Amniotic stem cell (primary cell): ENCODE results near the gene LMCD1.

Experiments
- DNase-seq: peaks from one replicate; lab custom pipeline; 2025; lab: John Stamatoyannopoulos, UW

The LMCD1 gene

DNA sequence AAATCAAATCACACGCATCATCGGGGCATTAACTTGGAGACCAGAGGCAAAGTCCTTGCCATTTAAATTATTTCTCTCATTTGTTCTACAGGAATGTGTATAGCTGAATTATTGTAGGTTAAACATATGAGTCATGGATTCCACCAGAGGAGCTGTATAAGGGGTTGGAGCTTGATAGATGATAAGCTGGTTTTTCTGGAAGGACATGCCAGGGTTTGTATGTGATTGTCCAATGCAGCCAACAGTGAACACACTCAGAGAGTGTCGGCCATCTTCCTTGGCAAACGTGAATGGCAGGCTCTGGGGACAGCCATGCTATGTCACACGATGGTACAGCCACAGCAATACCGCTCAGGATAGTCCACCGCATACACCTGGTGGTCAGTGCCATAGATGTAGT is 117.9 kb downstream of the LMCD1 start:
- peak; percentile 18 for DNase-seq

GRCh38 chr3:8621141-8621540 is 119.5 kb downstream of the LMCD1 start:
- DNase-seq: no peak

DNA sequence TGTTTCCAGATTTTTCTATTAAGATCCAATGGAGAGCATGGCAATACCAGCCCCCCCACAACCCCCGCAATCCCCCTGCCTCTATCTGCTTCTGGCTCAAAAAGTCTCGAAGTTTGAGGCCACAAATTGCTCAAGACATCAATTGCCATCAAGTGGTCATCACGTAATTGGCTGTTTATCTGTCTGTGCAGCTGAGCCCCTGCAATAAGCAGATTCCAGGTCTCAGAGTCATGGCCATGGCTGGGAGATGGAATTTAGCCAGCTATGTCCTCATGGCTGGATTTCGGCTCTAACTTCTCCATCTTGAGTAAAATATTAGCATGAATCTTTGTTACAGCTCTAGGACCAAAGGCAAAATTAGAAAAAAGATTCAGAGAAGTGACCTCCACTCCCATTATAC is 120.2 kb downstream of the LMCD1 start:
- DNase-seq: peak; percentile 51

DNA sequence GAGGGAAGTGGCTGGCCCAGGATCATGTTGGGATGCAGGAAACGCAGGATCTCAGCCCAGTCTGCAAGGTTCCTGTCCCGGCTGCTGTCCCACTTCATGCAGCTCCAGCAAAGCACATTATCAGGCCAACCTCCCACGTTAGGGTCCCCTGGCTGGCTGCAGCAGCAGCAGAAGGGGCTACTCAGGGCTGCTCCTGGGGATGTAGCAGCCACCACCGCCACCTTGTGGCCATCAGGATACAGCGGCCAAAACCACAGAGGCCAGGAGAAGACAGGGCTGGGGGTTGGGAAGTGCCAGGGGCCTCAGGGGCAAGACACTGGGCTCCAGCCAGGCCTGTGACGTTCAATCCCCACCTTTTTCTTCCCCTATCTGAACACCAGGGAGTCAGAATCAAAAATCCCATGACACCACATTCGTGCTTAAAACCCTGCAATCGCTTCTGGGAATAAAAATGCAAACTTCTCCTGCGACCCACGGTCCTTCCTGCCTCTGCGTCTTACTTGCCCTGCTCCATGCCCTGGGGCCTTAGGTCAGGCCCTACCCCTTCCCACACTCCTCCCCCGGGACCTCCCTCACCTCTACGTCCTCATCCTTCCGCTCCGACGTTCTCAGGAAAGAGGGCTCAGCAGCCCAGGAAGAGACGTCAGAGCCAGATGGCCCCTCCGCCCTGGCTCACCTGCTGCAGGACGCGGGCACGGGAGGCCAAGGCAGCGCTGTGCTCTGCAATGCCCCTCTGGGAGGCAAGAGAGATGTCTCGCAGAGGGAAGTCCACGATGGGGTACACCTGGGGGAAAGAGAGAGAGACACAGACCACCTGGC is 121.5 kb downstream of the LMCD1 start:
- peak; percentile 49 for DNase-seq

DNA sequence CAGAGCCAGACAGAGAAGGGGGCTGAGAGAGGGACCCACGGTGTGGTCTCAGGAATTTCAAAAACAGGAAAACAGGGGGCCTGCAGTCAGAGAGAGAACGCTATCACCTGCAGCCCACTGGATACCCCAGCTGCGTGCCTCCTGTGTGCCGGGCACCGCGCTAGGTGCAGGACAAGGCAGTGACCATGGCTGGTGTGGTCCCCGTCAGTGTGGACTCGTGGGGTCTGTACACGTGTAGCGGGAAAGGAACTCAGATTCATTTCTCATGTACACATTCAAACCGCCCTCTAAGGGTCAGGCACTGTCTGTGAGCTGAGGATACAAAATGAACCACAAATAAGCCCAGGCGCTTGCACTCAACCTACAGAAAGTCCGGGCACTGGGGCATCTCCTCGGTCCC is 122.1 kb downstream of the LMCD1 start:
- no peak for DNase-seq
